Ovary (tissue), 9 donors: ENCODE data around the gene JAK1. TPM values are rescaled to one million over a fixed set of nuclear protein-coding genes. Genes with fewer than 3 reads are reported as not detected.
"Not testable (repeated sequence)": the region's sequence is repeated elsewhere in the genome, so short reads cannot be mapped to it uniquely, and the experiment has no call there.

Experiments
- DNase-seq, 5 donors: peaks; one replicate each; pipeline ENCODE4 v3.0.0-alpha.2; 2019 to 2020
- H3K27ac ChIP-seq, 2 donors: fragments of 200-600 bp; one replicate each; pipeline versions ENCODE4 v1.5.1 to v1.8.0; 2019 to 2022
- H3K27me3 ChIP-seq: fragments of 200-600 bp; one replicate; pipeline ENCODE4 v1.8.0; 2022
- H3K36me3 ChIP-seq: fragments of 200-600 bp; sonication (generic); one replicate; pipeline ENCODE4 v1.5.1; 2019
- H3K4me1 ChIP-seq: one replicate; pipeline ENCODE4 v1.8.1; 2013; ENCODE audit warnings: mild to moderate bottlenecking, moderate library complexity; ENCODE audit not compliant: insufficient read depth
- H3K4me3 ChIP-seq: fragments of 200-600 bp; sonication (generic); one replicate; pipeline ENCODE4 v1.5.1; 2017
- H3K9me3 ChIP-seq, 2 donors: fragments of 200-600 bp in 1 of 2; sonication (generic) in 1 of 2; one replicate each; pipeline versions ENCODE4 v1.5.1 to v1.8.1; 2013 to 2019; ENCODE audit warnings: mild to moderate bottlenecking in 1 of 2, moderate library complexity in 1 of 2
- CTCF ChIP-seq, 3 donors: fragments of 450-650 bp in 2 of 3; fragments of 200-600 bp in 1 of 3; IDR thresholded peaks; one replicate each; pipeline versions ENCODE4 v1.5.1 to v1.8.0; 2016 to 2022; ENCODE audit warnings: antibody characterized with exemption in 3 of 3, mild to moderate bottlenecking in 1 of 3
- EP300 ChIP-seq: sonication (generic); formaldehyde crosslinking; IDR thresholded peaks from one replicate; pipeline ENCODE4 v1.6.1; 2017; ENCODE audit warnings: antibody characterized with exemption
- POLR2A ChIP-seq: fragments of 450-650 bp; IDR thresholded peaks from one replicate; pipeline ENCODE4 v1.6.1; 2017; ENCODE audit warnings: antibody characterized with exemption, mild to moderate bottlenecking, moderate library complexity
- WGBS, 3 donors: extraction: QIAGEN DNeasy Blood & Tissue Kit in 1 of 3; methylation state at CpG; one replicate each; pipeline versions ENCODE4 v1.1.5 to v1.1.7; 2013 to 2017; 5-methylcytosine and 5-hydroxymethylcytosine counted together
- intact Hi-C, 4 donors: fragments of 100-400 bp; cut with DNase I; formaldehyde crosslinking; loops; one replicate each; pipeline versions ENCODE4 v1.11.0 to v1.15.1; 2022 to 2023
- polyA plus RNA-seq, 2 donors: library from polyadenylated mRNA; stranded (reverse); fragments of 200-250 nt in 1 of 2; fragments of 350-450 nt in 1 of 2; fragmentation: Illumina TruSeq in 1 of 2; extraction: RNeasy Lipid Tissue Mini Kit (QIAGEN cat#74804) in 1 of 2; gene quantifications; one replicate each; pipeline ENCODE4 v1.2.3, GENCODE V29; 2013 to 2014
- total RNA-seq, 7 donors: library from RNA; depleted of rRNA in 2 of 7; stranded (reverse); fragments of >200 nt in 2 of 7; fragmentation: NEBNext Ultra II Directional in 3 of 7; extraction: Animal tissue kit (Norgen Biotek cat#: 25700) in 3 of 7; gene quantifications; one replicate each; pipeline versions ENCODE4 v1.1.0 to v1.2.4, GENCODE V29; 2016 to 2023
- donor health status: DM: no; HTN: no; CAD: no; lungs with moderate emphysema.
- donor health status: DM: no; HTN: no; CAD: no.
- donor health status: Bipolar disorder and iron deficiency.
- donor health status: DM: yes; HTN: yes; CAD: no.
- donor health status: DM: no; HTN: no; CAD: no.
- donor health status: DM: yes; HTN: yes; CAD: no.

Gene JAK1
- total and polyA plus RNA-seq, 9 donors: 50.9 to 169 (median 127) TPM

GRCh38 chr1:64822621-64823020 is 143.7 kb downstream of the JAK1 start:
- Histone ChIP-seq H3K9me3 (no peaks in the 10 kb centered on the region), H3K36me3 (no peaks in the 10 kb centered on the region), H3K4me1 (no peaks in the 10 kb centered on the region), H3K27ac (no peak overlapping the region), H3K27me3 (no peaks in the 10 kb centered on the region), H3K4me3 (no peak overlapping the region)
- TF ChIP-seq POLR2A (no peak), EP300 (no peak), CTCF (IDR thresholded peaks at IDR 0.05) (no peak)
- intact Hi-C loops: loop anchor here (5.0 to 10.0 kb wide), 5 partner anchors 128 to 558 kb away; no protein-coding TSS in a partner anchor
- 29 to 46% (median 39%) methylated on average over 1 of the region's 1 CpG for WGBS, 3 donors
- DNase-seq: no peak

- intact Hi-C loops: loop anchor here (5.0 to 10.0 kb wide), 5 partner anchors 126 to 556 kb away; no protein-coding TSS in a partner anchor
- H3K27ac ChIP-seq, DNase-seq, H3K4me1 ChIP-seq, H3K27me3 ChIP-seq, H3K4me3 ChIP-seq, H3K36me3 ChIP-seq, H3K9me3 ChIP-seq: not testable (repeated sequence)
- WGBS, 3 donors: 98% methylated on average over 3 of the region's 3 CpGs
Measured at GRCh38 chr1:64820572-64820971, 145.8 kb downstream of the JAK1 start.

- DNase-seq, H3K36me3 ChIP-seq, H3K27me3 ChIP-seq, H3K27ac ChIP-seq, H3K9me3 ChIP-seq, intact Hi-C loops, H3K4me3 ChIP-seq, H3K4me1 ChIP-seq: not testable (repeated sequence)
- 89 to 98% (median 92%) methylated on average over 5 of the region's 5 CpGs for WGBS, 3 donors
Measured at GRCh38 chr1:64817364-64817763, 149.0 kb downstream of the JAK1 start.

- intact Hi-C loops: no loop called here
- Histone ChIP-seq H3K27me3 (no peaks in the 10 kb centered on the region), H3K27ac (no peak overlapping the region), H3K4me3 (no peak overlapping the region), H3K36me3 (no peaks in the 10 kb centered on the region), H3K4me1 (no peaks in the 10 kb centered on the region), H3K9me3 (no peaks in the 10 kb centered on the region)
- no peak for DNase-seq
- 97 to 100% (median 98%) methylated on average over 1 of the region's 1 CpG for WGBS, 3 donors
- TF ChIP-seq EP300 (no peak), POLR2A (no peak), CTCF (IDR thresholded peaks at IDR 0.05) (no peak)
Measured at GRCh38 chr1:64814427-64814826, 151.9 kb downstream of the JAK1 start.

- H3K9me3 ChIP-seq: no peaks in the 10 kb centered on the region
- H3K36me3 ChIP-seq: no peaks in the 10 kb centered on the region
- H3K27me3 ChIP-seq: no peaks in the 10 kb centered on the region
- no peak overlapping the region for H3K27ac ChIP-seq
- TF ChIP-seq EP300 (no peak), POLR2A (no peak), CTCF (IDR thresholded peaks at IDR 0.05) (no peak)
- 94 to 96% (median 96%) methylated on average over 6 of the region's 6 CpGs for WGBS, 3 donors
- intact Hi-C loops: no loop called here
- peaks cover 2% of the 10 kb centered on the region for H3K4me1 ChIP-seq
- no peak for DNase-seq
- H3K4me3 ChIP-seq: no peak overlapping the region
Measured at GRCh38 chr1:64811131-64811530, 155.2 kb downstream of the JAK1 start.

GRCh38 chr1:64810001-64810400 is 156.3 kb downstream of the JAK1 start:
- Histone ChIP-seq H3K4me1 (peaks cover 2% of the 10 kb centered on the region), H3K9me3 (no peaks in the 10 kb centered on the region), H3K36me3 (no peaks in the 10 kb centered on the region), H3K4me3 (no peak overlapping the region), H3K27ac (no peak overlapping the region), H3K27me3 (no peaks in the 10 kb centered on the region)
- TF ChIP-seq CTCF (IDR thresholded peaks at IDR 0.05) (no peak), POLR2A (no peak)
- intact Hi-C loops: no loop called here
- 45 to 66% (median 64%) methylated on average over 1 of the region's 1 CpG for WGBS, 3 donors
- no peak for DNase-seq
